NOMO-1 treated with DMSO at 0.1 percent for 48 hours (cell line): ENCODE results near the gene PARD3.

ENCODE experiments used
- DNase-seq: peaks from one replicate; lab custom pipeline; 2025; ENCODE audit not compliant: unreplicated experiment; lab: John Stamatoyannopoulos, UW

The PARD3 gene

DNA sequence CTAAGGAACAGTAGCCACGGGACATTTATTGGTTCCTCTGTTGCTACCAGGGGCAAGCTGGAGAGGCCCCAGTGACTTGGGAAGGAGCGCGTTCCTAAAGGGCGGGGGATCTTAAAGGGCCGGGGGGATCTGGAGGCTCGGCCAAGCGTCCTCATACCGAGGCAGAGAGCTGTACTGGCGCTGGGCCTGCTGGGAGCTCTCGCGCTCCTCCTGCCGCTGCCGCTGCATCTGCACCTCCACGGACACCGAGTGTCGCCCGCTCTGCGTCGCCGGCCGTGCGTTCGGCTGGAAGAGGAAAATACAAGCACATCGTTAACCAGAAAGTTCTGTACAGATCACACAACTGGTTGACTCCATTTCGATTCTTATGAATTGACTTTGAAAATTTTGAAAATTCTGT, 695.6 kb downstream of the PARD3 start:
- no peak for DNase-seq

GRCh38 chr10:34116681-34117271, 698.3 kb downstream of the PARD3 start:
- DNase-seq: no peak

DNA sequence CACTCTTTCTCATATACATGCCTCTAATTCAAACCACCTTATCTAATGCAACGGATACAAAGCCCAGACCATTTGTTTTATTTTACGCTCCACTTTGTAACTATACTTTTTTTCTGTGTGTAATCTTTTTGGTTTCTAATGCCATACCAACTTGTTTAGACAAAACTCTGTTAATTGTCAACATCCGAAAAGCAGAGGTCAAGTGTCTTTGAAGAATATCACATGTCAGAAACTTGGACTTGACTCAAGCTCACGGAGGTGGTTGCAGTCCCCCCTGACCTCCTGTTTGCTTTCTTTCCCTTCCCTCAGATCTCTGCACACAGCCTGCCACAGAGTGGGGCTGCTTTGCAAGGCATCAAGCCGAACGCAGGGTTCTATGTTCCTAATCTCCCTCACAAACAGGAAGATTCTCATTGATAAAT, 698.9 kb downstream of the PARD3 start:
- no peak for DNase-seq

- DNase-seq: no peak
Measured at GRCh38 chr10:34114914-34115313, 700.2 kb downstream of the PARD3 start.

GRCh38 chr10:34113504-34114225, 701.4 kb downstream of the PARD3 start:
- DNase-seq: no peak

GRCh38 chr10:34112171-34112782, 702.8 kb downstream of the PARD3 start:
- no peak for DNase-seq

DNA sequence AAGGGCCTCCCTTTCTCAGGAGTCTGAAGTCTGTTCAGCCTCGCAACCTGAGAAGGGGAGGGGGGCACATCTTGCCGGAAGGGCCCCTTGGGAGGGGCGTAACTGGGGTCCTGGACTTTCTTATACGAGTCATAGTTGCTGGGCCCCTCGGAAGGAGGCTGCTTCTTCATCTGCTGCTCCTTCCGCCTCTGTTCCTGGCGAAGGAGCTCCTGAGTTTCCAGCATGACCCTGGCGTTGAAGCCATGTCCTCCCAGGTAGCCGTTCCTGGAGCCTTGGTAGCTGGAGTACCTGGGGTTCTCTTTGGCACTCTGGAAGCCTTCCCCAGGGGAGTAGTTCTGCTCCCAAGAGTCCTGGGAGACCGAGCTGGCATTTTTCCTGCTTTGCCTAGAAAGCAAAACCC, 703.9 kb downstream of the PARD3 start:
- DNase-seq: no peak

- DNase-seq: no peak
Measured at GRCh38 chr10:34109952-34110702, 705.0 kb downstream of the PARD3 start.

GRCh38 chr10:34109495-34109894, 705.6 kb downstream of the PARD3 start:
- DNase-seq: no peak

DNA sequence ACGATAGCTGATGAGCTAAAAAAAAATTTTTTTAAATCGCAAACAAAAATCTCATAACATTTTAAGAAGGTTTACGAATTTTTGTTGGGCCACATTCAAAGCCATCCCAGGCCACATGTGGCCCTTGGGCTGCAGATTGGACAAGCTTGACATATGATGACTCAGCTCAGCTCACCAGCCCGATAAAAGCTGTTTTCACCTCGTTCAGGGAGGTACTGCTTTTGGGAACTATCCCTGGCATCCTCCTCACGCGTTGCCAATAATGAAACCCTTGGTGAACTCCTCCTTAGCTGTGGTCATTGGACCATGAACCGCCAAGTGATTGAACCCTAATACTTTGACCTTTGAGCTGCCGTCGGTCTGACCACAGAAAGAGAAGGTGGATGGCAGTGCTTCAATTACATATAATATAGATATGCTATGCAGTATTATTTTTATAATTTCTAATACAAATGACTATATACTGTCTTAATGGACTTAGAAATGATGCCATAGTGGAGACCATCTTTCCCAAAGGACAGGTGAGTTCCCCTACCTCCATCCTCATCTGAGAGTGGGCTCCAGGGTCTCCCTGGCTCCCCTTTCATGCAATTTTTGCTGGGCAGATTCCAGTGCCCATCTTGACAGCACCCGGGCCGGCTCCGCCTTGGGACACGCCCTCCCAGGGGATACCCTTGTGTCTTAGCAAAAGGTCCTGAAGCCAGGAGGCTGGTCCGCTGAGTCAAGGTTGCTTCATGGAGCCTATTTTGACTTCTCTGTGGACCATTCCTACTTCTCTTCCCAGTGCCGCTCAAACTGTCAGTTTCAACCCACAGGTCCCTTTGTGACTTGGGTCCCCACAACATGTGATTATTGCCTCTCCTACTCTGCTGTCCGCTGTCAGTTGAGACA, 707.2 kb downstream of the PARD3 start:
- no peak for DNase-seq

- no peak for DNase-seq
Measured at GRCh38 chr10:34106356-34106885, 708.7 kb downstream of the PARD3 start.

DNA sequence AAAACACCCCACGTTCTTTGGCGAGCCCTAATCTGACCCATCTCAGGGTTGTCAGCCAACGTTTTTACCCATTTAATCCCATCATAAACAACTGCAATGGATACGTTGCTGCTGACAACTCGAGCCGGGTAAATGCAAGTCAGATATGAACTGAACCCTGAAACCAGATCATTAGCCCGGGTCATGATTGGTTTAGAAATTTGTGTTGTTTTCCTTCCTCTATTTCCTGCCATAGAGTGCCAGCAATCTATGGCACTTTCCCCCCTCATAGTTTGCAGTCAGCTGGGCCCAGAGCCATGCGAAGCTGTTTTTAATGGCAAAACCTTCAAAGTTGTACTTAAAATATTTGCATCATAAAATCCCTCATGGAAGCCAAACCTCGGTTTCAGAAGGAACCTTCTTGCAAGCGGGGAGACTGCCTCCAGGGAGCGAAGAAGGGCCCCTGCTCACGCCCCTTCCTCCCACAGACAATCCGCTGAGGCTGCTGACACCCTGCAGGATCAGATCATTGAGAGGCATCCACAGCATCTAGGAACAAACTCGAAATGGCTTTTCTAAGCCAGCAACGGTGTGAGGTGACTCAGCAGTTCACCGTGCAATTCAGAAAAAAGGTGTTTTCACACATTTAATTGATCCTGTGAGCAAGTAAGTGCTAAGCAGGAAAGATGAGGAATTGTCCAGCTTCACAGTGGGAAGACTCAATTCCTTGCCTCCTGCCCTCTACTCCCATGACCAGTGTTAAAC, 710.1 kb downstream of the PARD3 start:
- DNase-seq: no peak

- peak; percentile 43 for DNase-seq
Measured at GRCh38 chr10:34102893-34103506, 712.1 kb downstream of the PARD3 start.

GRCh38 chr10:34102237-34102673, 712.8 kb downstream of the PARD3 start:
- no peak for DNase-seq

DNA sequence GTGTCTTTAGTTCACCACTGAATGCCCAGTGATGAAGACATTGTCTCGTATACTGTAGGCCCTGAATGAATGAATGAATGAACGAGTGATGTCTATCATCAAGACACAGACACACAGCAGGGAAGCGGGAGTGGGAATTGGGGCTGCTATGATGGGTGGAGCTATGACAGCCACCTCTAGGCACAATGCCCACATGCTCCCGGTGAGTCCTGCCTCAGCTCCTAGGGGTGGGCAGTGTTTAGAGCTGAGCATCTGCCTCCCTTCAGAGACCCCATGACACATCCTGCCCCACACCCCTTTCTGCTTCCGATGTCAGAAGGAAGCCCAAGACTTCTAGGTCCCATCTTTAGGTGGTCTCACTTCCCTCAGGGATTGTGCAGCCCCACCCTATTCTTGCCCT, 714.1 kb downstream of the PARD3 start:
- DNase-seq: no peak

- no peak for DNase-seq
Measured at GRCh38 chr10:34098821-34099567, 716.1 kb downstream of the PARD3 start.

DNA sequence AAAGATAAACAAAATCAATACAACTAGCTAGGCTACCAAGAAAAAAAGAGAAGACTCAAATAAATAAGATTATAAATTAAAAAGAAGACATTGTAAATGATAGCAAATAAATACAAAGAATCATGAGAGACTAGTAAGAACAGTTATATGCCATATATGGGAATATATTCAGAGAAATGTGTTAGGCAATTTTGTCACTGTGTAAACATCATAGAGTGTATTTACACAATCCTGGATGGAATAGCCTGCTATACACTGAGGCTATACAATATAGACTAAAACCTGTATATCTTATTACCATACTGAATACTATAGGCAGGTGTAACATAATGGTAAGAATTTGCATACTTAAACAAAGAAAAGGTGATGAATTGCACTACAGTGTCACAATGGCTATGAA, 717.4 kb downstream of the PARD3 start:
- DNase-seq: no peak

GRCh38 chr10:34094961-34095360, 720.1 kb downstream of the PARD3 start:
- DNase-seq: peak; percentile 5
